ENCODE measurements around the gene CLIC1.

DNA sequence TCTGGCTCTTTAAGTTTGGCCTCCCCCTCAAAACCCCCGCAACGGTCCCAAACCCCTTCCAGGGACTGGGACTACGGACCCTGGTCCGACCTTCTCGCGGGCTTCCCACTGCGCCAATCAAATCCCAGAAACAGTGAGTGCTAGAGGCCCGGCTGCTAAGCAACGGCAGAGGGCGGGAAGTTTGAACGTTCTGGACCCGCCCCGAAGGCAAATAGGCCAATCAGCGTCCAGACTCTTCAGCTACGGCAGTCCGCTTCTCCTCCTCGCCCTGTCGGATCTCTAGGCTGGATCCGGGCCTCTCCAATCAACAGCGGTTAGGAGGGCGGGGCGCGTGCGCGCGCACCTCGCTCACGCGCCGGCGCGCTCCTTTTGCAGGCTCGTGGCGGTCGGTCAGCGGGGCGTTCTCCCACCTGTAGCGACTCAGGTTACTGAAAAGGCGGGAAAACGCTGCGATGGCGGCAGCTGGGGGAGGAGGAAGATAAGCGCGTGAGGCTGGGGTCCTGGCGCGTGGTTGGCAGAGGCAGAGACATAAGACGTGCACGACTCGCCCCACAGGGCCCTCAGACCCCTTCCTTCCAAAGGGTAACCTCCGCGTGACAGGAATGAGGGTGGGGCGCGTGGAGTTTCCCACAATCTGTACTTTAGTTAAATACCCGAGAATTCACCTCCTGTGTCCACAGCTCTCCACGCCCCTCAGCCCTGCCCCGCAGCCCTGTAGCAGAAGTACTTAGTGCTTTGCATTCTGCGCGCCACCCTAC lies 3.5 kb upstream of the CLIC1 start, which contains the start of gene MSH5:
- no peak for TF ChIP-seq CTCF (conservative IDR thresholded peaks at IDR 0.05; ENCODE audit: low read length)
- no peak for TF ChIP-seq EZH2phosphoT487 (IDR thresholded peaks at IDR 0.05; ENCODE audit: borderline replicate concordance, low read depth, low read length)

Measured in OCI-LY7 (cell line).